Measurements from ENCODE around the gene ADAMTS6. TPM values are rescaled to one million over a fixed set of nuclear protein-coding genes. Genes with fewer than 3 reads are reported as not detected.

The ADAMTS6 gene
- total and polyA plus RNA-seq, 2 of the 13 experiments (the other 11 are each of a cell fraction or from before 2014, with no cell fraction given) = 3.1 to 8.2 TPM

DNA sequence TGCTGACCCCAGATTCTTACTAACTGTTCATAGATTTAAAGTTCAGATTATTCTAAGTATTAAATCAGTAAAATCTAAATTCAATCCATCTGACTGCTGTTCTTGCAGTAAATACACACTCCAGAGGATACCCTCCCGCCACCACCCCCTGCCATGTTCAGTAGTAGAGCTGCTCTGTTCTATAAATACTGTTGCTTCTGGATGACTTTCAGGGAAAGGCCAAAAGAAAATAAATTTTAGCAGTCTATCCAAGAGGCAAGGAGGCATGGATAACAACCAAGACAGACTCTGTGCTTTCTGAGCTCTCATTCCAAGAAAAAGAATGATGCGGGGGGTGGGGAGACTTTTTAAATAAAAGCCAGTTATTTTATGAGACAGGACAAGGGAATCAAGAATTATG, 115.1 kb downstream of the ADAMTS6 start:
- no peaks in the 10 kb centered on the region for H3K27me3 ChIP-seq (ENCODE audit: control insufficient read depth in 1 of 2, insufficient read depth in 2 of 2, low read length in 2 of 2)
- DNase-seq (ENCODE audit: low spot score) = no peak
- ChIA-PET POLR2A (no interaction called here), CTCF (ENCODE audit: low intra/inter-chr PET ratio, low total read pairs) (no interaction called here)
- no peaks in the 10 kb centered on the region for H3K4me1 ChIP-seq (ENCODE audit: insufficient read depth, low read length)
- intact Hi-C loops (cut with micrococcal nuclease; ENCODE audit: unreplicated experiment) = no loop called here
- no peaks in the 10 kb centered on the region for H3K36me3 ChIP-seq (replicated peaks in 1 of 2; ENCODE audit: control insufficient read depth in 1 of 2, insufficient read depth in 2 of 2, low read length in 2 of 2)
- H3K27ac ChIP-seq (ENCODE audit: extremely low read length, insufficient read depth, low read length) = no peak overlapping the region
- BruUV-seq (replicated peaks) = no TSS peak
- H3K9ac ChIP-seq (ENCODE audit: insufficient read depth, low read depth, low read length) = no peak overlapping the region
- TF ChIP-seq TAF1 (CRISPR knock-in tag; IDR thresholded peaks at IDR 0.05) = no peak
- TF ChIP-seq, protein P1, sequence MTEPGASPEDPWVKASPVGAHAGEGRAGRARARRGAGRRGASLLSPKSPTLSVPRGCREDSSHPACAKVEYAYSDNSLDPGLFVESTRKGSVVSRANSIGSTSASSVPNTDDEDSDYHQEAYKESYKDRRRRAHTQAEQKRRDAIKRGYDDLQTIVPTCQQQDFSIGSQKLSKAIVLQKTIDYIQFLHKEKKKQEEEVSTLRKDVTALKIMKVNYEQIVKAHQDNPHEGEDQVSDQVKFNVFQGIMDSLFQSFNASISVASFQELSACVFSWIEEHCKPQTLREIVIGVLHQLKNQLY (CRISPR knock-in tag; IDR thresholded peaks at IDR 0.05) = no peak
- TF ChIP-seq ERF (CRISPR knock-in tag; IDR thresholded peaks at IDR 0.05) = no peak
- no peak for TF ChIP-seq CENPX (CRISPR knock-in tag; IDR thresholded peaks at IDR 0.05)
- FAIRE-seq = no peak
- H3K4me3 ChIP-seq (replicated peaks in 1 of 3; ENCODE audit: insufficient read depth in 1 of 3, low read depth in 2 of 3, low read length in 3 of 3) = no peak overlapping the region
- WGBS (ENCODE audit: low lambda C conversion rate) = 92% methylated on average over 2 of the region's 2 CpGs
- in situ Hi-C loops (cut with HindIII; ENCODE audit: extremely low pct_ligation_motif_present, low pct_unique_long_range_greater_than_20kb) = no loop called here
- H4K20me1 ChIP-seq (ENCODE audit: insufficient read depth, low read length) = no peaks in the 10 kb centered on the region
- no peaks in the 10 kb centered on the region for H3K79me2 ChIP-seq (ENCODE audit: insufficient read depth, low read length)
- H3K9me3 ChIP-seq (ENCODE audit: low read length) = no peaks in the 10 kb centered on the region
- no peak overlapping the region for H2AFZ ChIP-seq (ENCODE audit: low read length)
- H3K4me2 ChIP-seq (ENCODE audit: low read depth, low read length) = no peak overlapping the region
- ATAC-seq = no peak

DNA sequence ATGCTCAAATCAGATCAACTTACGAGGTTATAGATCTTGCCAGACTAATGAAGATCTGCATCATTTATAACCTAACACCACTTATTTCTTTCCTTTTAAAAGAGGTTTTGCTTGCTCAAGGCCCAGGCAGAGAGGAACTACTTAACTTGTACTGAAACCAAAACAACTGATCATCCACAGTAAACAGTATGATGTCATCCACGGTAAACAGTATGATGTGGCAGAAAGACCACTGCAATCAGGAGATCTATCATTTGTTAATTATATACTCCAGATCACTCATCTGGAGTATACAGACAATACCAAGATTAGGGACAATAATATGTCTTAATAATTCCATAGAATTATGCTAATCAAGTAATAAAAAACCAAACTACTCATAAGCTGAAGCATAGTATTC, 116.8 kb downstream of the ADAMTS6 start:
- no peaks in the 10 kb centered on the region for H3K27me3 ChIP-seq (ENCODE audit: control insufficient read depth in 1 of 2, insufficient read depth in 2 of 2, low read length in 2 of 2)
- no peak overlapping the region for H3K4me3 ChIP-seq (replicated peaks in 1 of 3; ENCODE audit: insufficient read depth in 1 of 3, low read depth in 2 of 3, low read length in 3 of 3)
- intact Hi-C loops (cut with micrococcal nuclease; ENCODE audit: unreplicated experiment) = no loop called here
- no peaks in the 10 kb centered on the region for H3K9me3 ChIP-seq (ENCODE audit: low read length)
- H3K9ac ChIP-seq (ENCODE audit: insufficient read depth, low read depth, low read length) = no peak overlapping the region
- H3K36me3 ChIP-seq (replicated peaks in 1 of 2; ENCODE audit: control insufficient read depth in 1 of 2, insufficient read depth in 2 of 2, low read length in 2 of 2) = no peaks in the 10 kb centered on the region
- CTCF ChIA-PET (ENCODE audit: low intra/inter-chr PET ratio, low total read pairs) = no interaction called here
- ATAC-seq (no peak), DNase-seq (ENCODE audit: low spot score) (peak; percentile 2), FAIRE-seq (no peak)
- WGBS (ENCODE audit: low lambda C conversion rate) = 85% methylated on average over 2 of the region's 2 CpGs
- POLR2A ChIA-PET = no interaction called here
- BruUV-seq (replicated peaks) = no TSS peak
- no peaks in the 10 kb centered on the region for H3K79me2 ChIP-seq (ENCODE audit: insufficient read depth, low read length)
- in situ Hi-C loops (cut with HindIII; ENCODE audit: extremely low pct_ligation_motif_present, low pct_unique_long_range_greater_than_20kb) = no loop called here
- H3K27ac ChIP-seq (ENCODE audit: extremely low read length, insufficient read depth, low read length) = no peak overlapping the region
- no peaks in the 10 kb centered on the region for H3K4me1 ChIP-seq (ENCODE audit: insufficient read depth, low read length)
- TF ChIP-seq ZNF17 (CRISPR knock-in tag; IDR thresholded peaks at IDR 0.05) = no peak
- peak; percentile 79 for TF ChIP-seq ATF7 (IDR thresholded peaks at IDR 0.05)
- TF ChIP-seq ATF7 (CRISPR knock-in tag; IDR thresholded peaks at IDR 0.05) = no peak
- no peak overlapping the region for H2AFZ ChIP-seq (ENCODE audit: low read length)
- no peak overlapping the region for H3K4me2 ChIP-seq (ENCODE audit: low read depth, low read length)
- H4K20me1 ChIP-seq (ENCODE audit: insufficient read depth, low read length) = no peaks in the 10 kb centered on the region
